Myocyte (in vitro differentiated cells): ENCODE measurements around the gene DOK3. TPM values are rescaled to one million over a fixed set of nuclear protein-coding genes. Genes with fewer than 3 reads are reported as not detected.

Experiments used
- DNase-seq: peaks from one replicate; pipeline ENCODE4 v3.0.0-alpha.2; 2012; ENCODE audit warnings: low read depth
- total RNA-seq: library from RNA; depleted of rRNA; stranded (reverse); fragments of >200 nt; gene quantifications from 2 replicates; pipeline ENCODE4 v1.2.3, GENCODE V29; 2014

The DOK3 gene
- total RNA-seq, 1 donor from 2014 or later, result 21.7 TPM

DNA sequence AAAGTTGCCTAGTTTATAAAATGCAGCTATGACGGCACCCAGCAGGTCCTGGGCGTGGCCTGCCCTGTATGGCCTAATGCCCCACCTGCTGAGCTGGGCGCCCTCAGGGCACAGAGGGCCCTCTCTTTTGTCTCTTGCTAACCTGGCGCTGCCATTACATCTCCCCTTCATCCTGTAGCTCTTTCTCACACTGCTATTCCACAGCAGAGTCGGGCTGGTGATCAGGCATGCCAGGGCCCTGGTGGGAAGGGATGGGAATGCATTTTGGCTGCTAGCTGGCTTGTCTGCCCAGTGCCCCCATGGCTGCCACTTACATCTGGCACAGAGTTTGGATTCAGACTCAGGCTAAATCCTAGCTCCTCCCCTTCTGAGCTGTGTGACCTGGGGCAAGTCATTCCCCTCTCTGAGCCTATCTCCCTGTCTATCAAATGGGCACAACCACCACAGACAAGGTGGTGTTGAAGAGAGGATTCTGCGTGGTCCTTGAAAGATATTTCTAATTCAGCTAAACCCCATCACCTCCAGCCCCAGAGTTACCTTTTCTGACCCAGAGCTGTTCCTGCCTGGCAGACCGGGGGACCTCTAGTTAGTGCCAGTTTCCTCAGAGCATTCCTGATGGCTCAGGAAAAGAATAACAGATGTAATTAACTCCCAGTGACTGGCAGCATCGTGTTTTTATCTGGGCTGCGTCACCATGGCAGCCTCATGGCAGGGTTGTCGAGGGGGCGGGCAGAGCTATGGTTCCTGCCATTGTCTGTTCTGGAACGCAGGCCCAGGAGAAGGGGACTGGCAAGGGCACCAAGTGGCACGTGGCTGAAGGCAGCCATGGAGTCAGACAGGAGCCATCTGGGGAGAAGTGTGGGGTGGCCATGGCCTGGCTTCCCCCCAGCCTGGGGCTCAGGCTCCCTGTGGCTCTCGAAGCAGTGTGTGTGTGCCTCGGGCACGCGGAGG lies 56.7 kb downstream of the DOK3 start:
- DNase-seq, result no peak

Other genes starting within 250 kb of the DOK3 start
- gene RAB24, start 206.1 kb downstream of the DOK3 start, total RNA-seq, result 42.6 and 66.3 TPM in 2 replicates
- 161 and 219 TPM in 2 replicates for gene PRELID1, start 206.0 kb downstream of the DOK3 start, total RNA-seq
- 6.4 and 10.8 TPM in 2 replicates for gene MXD3, start 197.9 kb downstream of the DOK3 start, total RNA-seq
- gene LMAN2, start 158.2 kb downstream of the DOK3 start, total RNA-seq, result 155 and 179 TPM in 2 replicates
- gene RGS14, start 151.9 kb downstream of the DOK3 start, total RNA-seq, result 2.5 and 4.1 TPM in 2 replicates
- not detected in 2 replicates for gene SLC34A1, start 125.4 kb downstream of the DOK3 start, total RNA-seq
- not detected in 2 replicates for gene PFN3, start 109.2 kb downstream of the DOK3 start, total RNA-seq
- gene F12, start 100.3 kb downstream of the DOK3 start, total RNA-seq, result 0.86 and 0.94 TPM in 2 replicates
- 19.8 and 27.8 TPM in 2 replicates for gene GRK6, start 83.2 kb downstream of the DOK3 start, total RNA-seq
- gene PRR7, start 63.0 kb downstream of the DOK3 start, total RNA-seq, result 23.1 and 38.7 TPM in 2 replicates
- 311 and 455 TPM in 2 replicates for gene DBN1, start 36.2 kb downstream of the DOK3 start, total RNA-seq
- 302 and 340 TPM in 2 replicates for gene PDLIM7, start 12.2 kb downstream of the DOK3 start, total RNA-seq
- 87.2 and 112 TPM in 2 replicates for gene DDX41, start 7.1 kb upstream of the DOK3 start, total RNA-seq
- gene FAM193B, start 44.7 kb upstream of the DOK3 start, total RNA-seq, result 33.5 and 42.0 TPM in 2 replicates
- 125 and 146 TPM in 2 replicates for gene TMED9, start 82.4 kb upstream of the DOK3 start, total RNA-seq
- gene B4GALT7, start 90.3 kb upstream of the DOK3 start, total RNA-seq, result 29.3 and 36.7 TPM in 2 replicates